GM12878 (cell line): ENCODE results near the gene RTL9. TPM values are rescaled to one million over a fixed set of nuclear protein-coding genes. Genes with fewer than 3 reads are reported as not detected.

ENCODE experiments used
- ATAC-seq: fragments of 200-7000 bp; cut with Tn5 transposase; 3 replicates; pipeline ENCODE4 v1.9.1; 2020; ENCODE audit warnings: mild to moderate bottlenecking, moderate library complexity
- BruUV-seq: library from RNA; stranded (reverse); fragments of 400-500 nt; replicated peaks from 2 replicates; lab custom pipeline; 2021; lab: Mats Ljungman, UMichigan
- CTCF ChIA-PET: fragments of 300-600 bp; sonication (Branson Sonifier 250); formaldehyde crosslinking; extraction: SDS; loops from one replicate; lab custom pipeline; 2021; ENCODE audit warnings: inconsistent platforms; lab: Yijun Ruan, JAX
- POLR2A ChIA-PET: fragments of 350-600 bp; formaldehyde crosslinking; extraction: SDS; loops from one replicate; lab custom pipeline; 2021; ENCODE audit warnings: inconsistent platforms; lab: Charles Lee
- RAD21 ChIA-PET: fragments of 300-600 bp; sonication (Branson Sonifier 250); formaldehyde crosslinking; loops from one replicate; lab custom pipeline; 2023; ENCODE audit warnings: antibody characterized with exemption; ENCODE audit not compliant: unreplicated experiment; lab: Charles Lee
- SMC1A ChIA-PET: fragments of 300-600 bp; sonication (Branson Sonifier 250); formaldehyde crosslinking; loops from one replicate; lab custom pipeline; 2023; ENCODE audit not compliant: unreplicated experiment, uncharacterized antibody; lab: Charles Lee
- DNase-seq: peaks from one replicate; pipeline ENCODE4 v3.0.0-alpha.2; 2011; ENCODE audit warnings: low read depth, low spot score
- FAIRE-seq: peaks from 3 replicates; lab custom pipeline; 2011; peaks lifted over from hg19 to GRCh38; lab: Jason Lieb, UNC
- H2AFZ ChIP-seq: 2 replicates; pipeline ENCODE4 v1.6.0; 2011; ENCODE audit warnings: low read depth, low read length, control low read depth; ENCODE audit not compliant: control insufficient read depth
- H3K27ac ChIP-seq: 2 replicates; pipeline ENCODE4 v1.5.1; 2011; ENCODE audit warnings: control low read depth; ENCODE audit not compliant: control insufficient read depth, insufficient read depth
- H3K27me3 ChIP-seq, 2 experiments: replicated peaks in 1 of 2; 2 replicates each; pipeline versions ENCODE4 v1.6.0 to v1.6.1; 2011; ENCODE audit warnings: low read length in 1 of 2; ENCODE audit not compliant: control insufficient read depth in 2 of 2, insufficient read depth in 2 of 2
- H3K36me3 ChIP-seq, 2 experiments: 2 replicates each; pipeline ENCODE4 v1.5.1; 2011; ENCODE audit warnings: low read length in 1 of 2; ENCODE audit not compliant: control insufficient read depth in 2 of 2, insufficient read depth in 2 of 2
- H3K4me1 ChIP-seq: 2 replicates; pipeline ENCODE4 v1.6.1; 2011; ENCODE audit warnings: mild to moderate bottlenecking, low read length, moderate library complexity, mixed read lengths; ENCODE audit not compliant: control insufficient read depth, insufficient read depth
- H3K4me2 ChIP-seq: 2 replicates; pipeline ENCODE4 v1.6.0; 2011; ENCODE audit warnings: control low read depth; ENCODE audit not compliant: control insufficient read depth, insufficient read depth
- H3K4me3 ChIP-seq: fragments of 200-600 bp; sonication (generic); 2 replicates; pipeline ENCODE4 v1.5.1; 2016
- H3K79me2 ChIP-seq: 2 replicates; pipeline ENCODE4 v1.6.0; 2011; ENCODE audit warnings: low read length; ENCODE audit not compliant: control insufficient read depth, insufficient read depth
- H3K9ac ChIP-seq: 2 replicates; pipeline ENCODE4 v1.8.0; 2011; ENCODE audit warnings: low read length, control low read depth, mixed read lengths; ENCODE audit not compliant: control insufficient read depth, insufficient read depth
- H3K9me3 ChIP-seq: replicated peaks from 3 replicates; pipeline ENCODE4 v1.5.1; 2011; ENCODE audit warnings: mild to moderate bottlenecking, low read length; ENCODE audit not compliant: control insufficient read depth, insufficient read depth
- H4K20me1 ChIP-seq: 2 replicates; pipeline ENCODE4 v1.6.0; 2011; ENCODE audit not compliant: control insufficient read depth, insufficient read depth
- ATF7 ChIP-seq: fragments of 450-650 bp; IDR thresholded peaks from 2 replicates; pipeline ENCODE4 v1.6.1; 2016; ENCODE audit warnings: low read depth, mild to moderate bottlenecking
- BHLHE40 ChIP-seq, 2 experiments: fragments of 450-650 bp in 1 of 2; IDR thresholded peaks; 2 replicates each; pipeline ENCODE4 v1.6.1; 2011 to 2017; ENCODE audit warnings: low read depth in 2 of 2, borderline replicate concordance in 1 of 2, improper control_type of control experiment in 1 of 2, low read length in 1 of 2, mild to moderate bottlenecking in 1 of 2
- SUZ12 ChIP-seq: fragments of 200-600 bp; sonication (generic); IDR thresholded peaks from one replicate; pipeline ENCODE4 v1.6.1; 2018; ENCODE audit warnings: antibody characterized with exemption, mild to moderate bottlenecking; ENCODE audit not compliant: unreplicated experiment
- YY1 ChIP-seq: IDR thresholded peaks from 2 replicates; pipeline ENCODE4 v1.6.1; 2011; ENCODE audit warnings: low read depth, mild to moderate bottlenecking, low read length
- ZBTB40 ChIP-seq: fragments of 450-650 bp; IDR thresholded peaks from 2 replicates; pipeline ENCODE4 v1.6.1; 2016; ENCODE audit warnings: mild to moderate bottlenecking, moderate library complexity, borderline replicate concordance
- WGBS: methylation state at CpG from one replicate; pipeline ENCODE4 v1.1.6; 2016; ENCODE audit warnings: low lambda C conversion rate; ENCODE audit not compliant: insufficient replicate concordance, insufficient coverage; ENCODE audit errors: missing lambda C conversion rate; 5-methylcytosine and 5-hydroxymethylcytosine counted together
- in situ Hi-C: fragments of 300-500 bp; cut with MboI; formaldehyde crosslinking; loops from 9 replicates; pipeline ENCODE4 v1.14.3; 2018; ENCODE audit warnings: mixed read lengths
- intact Hi-C: fragments of 100-400 bp; cut with micrococcal nuclease; formaldehyde crosslinking; loops from one replicate; pipeline ENCODE4 v1.14.2; 2022; ENCODE audit not compliant: unreplicated experiment
- polyA plus RNA-seq, 11 experiments: library from polyadenylated mRNA; depleted of rRNA in 4 of 11; unstranded in 6 of 11; stranded (reverse) in 5 of 11; fragments of >200 nt; fragmentation: Nextera tagmentation in 4 of 11; fragmentation: Illumina TruSeq in 1 of 11; extraction: Ambion mirVana in 4 of 11; extraction: Trizol in 1 of 11; gene quantifications; 1 replicate in 1 of 11; 2 replicates in 10 of 11; pipeline versions ENCODE4 v1.2.1 to v1.2.3, GENCODE V29; 2011 to 2016; ENCODE audit warnings: inconsistent platforms in 2 of 11, missing spikeins in 2 of 11, low read depth in 1 of 11
- total RNA-seq, 4 experiments: library from RNA; depleted of rRNA in 3 of 4; stranded (reverse); fragments of >200 nt in 3 of 4; fragmentation: Illumina TruSeq in 1 of 4; extraction: Trizol in 1 of 4; gene quantifications; 2 replicates each; pipeline versions ENCODE4 v1.2.1 to v1.2.3, GENCODE V29; 2013 to 2021
- TF ChIP-seq, protein P1 (sequence below): IDR thresholded peaks from 2 replicates; pipeline ENCODE4 v1.6.1; 2011; ENCODE audit warnings: low read depth, low read length, improper control_type of control experiment, borderline replicate concordance
- TF ChIP-seq, protein P2 (sequence below), 3 experiments: IDR thresholded peaks in 2 of 3; conservative IDR thresholded peaks in 1 of 3; 2 replicates each; pipeline ENCODE4 v1.5.1; 2011; ENCODE audit warnings: low read depth in 3 of 3, low read length in 3 of 3, mild to moderate bottlenecking in 3 of 3, control low read depth in 2 of 3, moderate library complexity in 2 of 3, inconsistent platforms in 1 of 3, mixed read lengths in 1 of 3; ENCODE audit not compliant: control insufficient read depth in 2 of 3, insufficient read depth in 1 of 3; ENCODE audit errors: extremely low read depth in 1 of 3

RTL9 gene
- total and polyA plus RNA-seq, 10 of the 15 experiments (the other 5 are each of a cell fraction or from before 2014, with no cell fraction given) = 0.05 to 1.2 (median 0.17) TPM

- TF ChIP-seq, protein P1, sequence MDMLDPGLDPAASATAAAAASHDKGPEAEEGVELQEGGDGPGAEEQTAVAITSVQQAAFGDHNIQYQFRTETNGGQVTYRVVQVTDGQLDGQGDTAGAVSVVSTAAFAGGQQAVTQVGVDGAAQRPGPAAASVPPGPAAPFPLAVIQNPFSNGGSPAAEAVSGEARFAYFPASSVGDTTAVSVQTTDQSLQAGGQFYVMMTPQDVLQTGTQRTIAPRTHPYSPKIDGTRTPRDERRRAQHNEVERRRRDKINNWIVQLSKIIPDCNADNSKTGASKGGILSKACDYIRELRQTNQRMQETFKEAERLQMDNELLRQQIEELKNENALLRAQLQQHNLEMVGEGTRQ = no peak
- no peak for TF ChIP-seq ZBTB40
- no peak for TF ChIP-seq ATF7
- no peak for TF ChIP-seq BHLHE40 (IDR thresholded peaks at IDR 0.05; ENCODE audit: borderline replicate concordance in 1 of 2, low read depth in 2 of 2, low read length in 1 of 2)
- TF ChIP-seq, all 136 proteins: peak for 0
Measured at GRCh38 chrX:110406822-110407221, 48.2 kb downstream of the RTL9 start (continued).

DNA sequence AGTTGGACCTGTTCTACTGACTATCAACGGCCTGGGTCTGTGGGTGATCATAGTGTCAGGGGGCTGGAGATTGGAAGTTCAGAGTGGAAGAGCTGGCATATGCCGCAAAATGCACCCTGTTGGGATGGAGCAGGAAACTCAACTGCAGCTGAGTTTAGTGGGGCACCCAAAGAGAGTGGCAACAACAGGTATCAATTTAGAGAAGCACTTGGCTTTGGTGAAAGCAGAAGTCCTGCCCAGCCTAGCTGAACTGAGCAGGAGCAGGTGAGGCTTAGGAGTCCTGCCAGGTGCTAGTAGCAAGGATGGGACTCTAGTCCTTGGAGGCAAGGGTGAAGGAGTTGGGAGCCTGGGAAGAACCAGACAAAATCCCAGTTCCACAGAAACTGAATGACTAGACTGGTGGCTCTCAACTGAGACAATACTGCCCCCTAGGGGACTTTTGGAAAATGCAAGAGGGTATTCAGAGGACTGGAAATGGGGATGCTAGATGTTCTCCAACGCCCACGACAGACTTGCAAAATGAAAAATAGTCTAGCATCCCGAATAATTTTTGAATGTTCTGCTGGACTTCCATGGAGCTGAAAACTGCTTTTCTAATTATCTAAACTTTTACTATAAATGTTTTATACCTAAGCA lies 49.4 kb downstream of the RTL9 start:
- ChIA-PET CTCF (interaction anchor here (0.6 to 23.1 kb wide), 29 partner anchors 9 to 536 kb away, joined by 3 to 792 read pairs (median 3); no protein-coding TSS in a partner anchor), RAD21 (interaction anchor here (1.0 to 9.3 kb wide), 3 partner anchors 245 to 262 kb away, joined by 4 to 130 read pairs (median 5); no protein-coding TSS in a partner anchor), SMC1A (interaction anchor here (0.6 to 18.9 kb wide), 14 partner anchors 11 to 517 kb away, joined by 3 to 289 read pairs (median 4); partner anchors contain the start of gene AMMECR1), POLR2A (interaction anchor here (1.6 kb wide), 1 partner anchor 253 kb away, joined by 3 read pairs; no protein-coding TSS in a partner anchor)
- Histone ChIP-seq H3K4me2 (no peak overlapping the region), H3K36me3 (no peaks in the 10 kb centered on the region), H3K4me1 (no peaks in the 10 kb centered on the region), H3K4me3 (no peak overlapping the region), H3K79me2 (no peaks in the 10 kb centered on the region), H3K9me3 (no peaks in the 10 kb centered on the region), H3K27me3 (no peaks in the 10 kb centered on the region), H4K20me1 (no peaks in the 10 kb centered on the region), H3K9ac (no peak overlapping the region), H2AFZ (no peak overlapping the region), H3K27ac (no peak overlapping the region)
- no TSS peak for BruUV-seq
- intact Hi-C loops (loop anchor here (1.0 kb wide), 1 partner anchor 248 kb away; no protein-coding TSS in a partner anchor), in situ Hi-C loops (loop anchor here (5.0 kb wide), 1 partner anchor 246 kb away; no protein-coding TSS in a partner anchor)
- WGBS = 14% methylated on average over 5 of the region's 5 CpGs
- no peak for FAIRE-seq
- DNase-seq = no peak
- ATAC-seq = peak; percentile 82
- TF ChIP-seq ZBTB40 (no peak), YY1 (0 out of 2 replicates have a peak, but pooled peaks have one; percentile 37), SUZ12 (no peak)
- TF ChIP-seq, protein P2, sequence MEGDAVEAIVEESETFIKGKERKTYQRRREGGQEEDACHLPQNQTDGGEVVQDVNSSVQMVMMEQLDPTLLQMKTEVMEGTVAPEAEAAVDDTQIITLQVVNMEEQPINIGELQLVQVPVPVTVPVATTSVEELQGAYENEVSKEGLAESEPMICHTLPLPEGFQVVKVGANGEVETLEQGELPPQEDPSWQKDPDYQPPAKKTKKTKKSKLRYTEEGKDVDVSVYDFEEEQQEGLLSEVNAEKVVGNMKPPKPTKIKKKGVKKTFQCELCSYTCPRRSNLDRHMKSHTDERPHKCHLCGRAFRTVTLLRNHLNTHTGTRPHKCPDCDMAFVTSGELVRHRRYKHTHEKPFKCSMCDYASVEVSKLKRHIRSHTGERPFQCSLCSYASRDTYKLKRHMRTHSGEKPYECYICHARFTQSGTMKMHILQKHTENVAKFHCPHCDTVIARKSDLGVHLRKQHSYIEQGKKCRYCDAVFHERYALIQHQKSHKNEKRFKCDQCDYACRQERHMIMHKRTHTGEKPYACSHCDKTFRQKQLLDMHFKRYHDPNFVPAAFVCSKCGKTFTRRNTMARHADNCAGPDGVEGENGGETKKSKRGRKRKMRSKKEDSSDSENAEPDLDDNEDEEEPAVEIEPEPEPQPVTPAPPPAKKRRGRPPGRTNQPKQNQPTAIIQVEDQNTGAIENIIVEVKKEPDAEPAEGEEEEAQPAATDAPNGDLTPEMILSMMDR (IDR thresholded peaks at IDR 0.05 in 2 of 3, conservative IDR thresholded peaks at IDR 0.05 in 1 of 3; ENCODE audit: control insufficient read depth in 2 of 3, extremely low read depth in 1 of 3, insufficient read depth in 1 of 3, low read depth in 3 of 3, low read length in 3 of 3) = peak; percentile 60 to 73 (median 68); a peak in 5 of 6 replicates
